Measurements from ENCODE around the gene NCOA7.

GRCh38 chr6:125857846-125858245 lies 67.1 kb downstream of the NCOA7 start:
- TF ChIP-seq, protein P1, sequence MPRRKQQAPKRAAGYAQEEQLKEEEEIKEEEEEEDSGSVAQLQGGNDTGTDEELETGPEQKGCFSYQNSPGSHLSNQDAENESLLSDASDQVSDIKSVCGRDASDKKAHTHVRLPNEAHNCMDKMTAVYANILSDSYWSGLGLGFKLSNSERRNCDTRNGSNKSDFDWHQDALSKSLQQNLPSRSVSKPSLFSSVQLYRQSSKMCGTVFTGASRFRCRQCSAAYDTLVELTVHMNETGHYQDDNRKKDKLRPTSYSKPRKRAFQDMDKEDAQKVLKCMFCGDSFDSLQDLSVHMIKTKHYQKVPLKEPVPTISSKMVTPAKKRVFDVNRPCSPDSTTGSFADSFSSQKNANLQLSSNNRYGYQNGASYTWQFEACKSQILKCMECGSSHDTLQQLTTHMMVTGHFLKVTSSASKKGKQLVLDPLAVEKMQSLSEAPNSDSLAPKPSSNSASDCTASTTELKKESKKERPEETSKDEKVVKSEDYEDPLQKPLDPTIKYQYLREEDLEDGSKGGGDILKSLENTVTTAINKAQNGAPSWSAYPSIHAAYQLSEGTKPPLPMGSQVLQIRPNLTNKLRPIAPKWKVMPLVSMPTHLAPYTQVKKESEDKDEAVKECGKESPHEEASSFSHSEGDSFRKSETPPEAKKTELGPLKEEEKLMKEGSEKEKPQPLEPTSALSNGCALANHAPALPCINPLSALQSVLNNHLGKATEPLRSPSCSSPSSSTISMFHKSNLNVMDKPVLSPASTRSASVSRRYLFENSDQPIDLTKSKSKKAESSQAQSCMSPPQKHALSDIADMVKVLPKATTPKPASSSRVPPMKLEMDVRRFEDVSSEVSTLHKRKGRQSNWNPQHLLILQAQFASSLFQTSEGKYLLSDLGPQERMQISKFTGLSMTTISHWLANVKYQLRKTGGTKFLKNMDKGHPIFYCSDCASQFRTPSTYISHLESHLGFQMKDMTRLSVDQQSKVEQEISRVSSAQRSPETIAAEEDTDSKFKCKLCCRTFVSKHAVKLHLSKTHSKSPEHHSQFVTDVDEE (CRISPR knock-in tag; IDR thresholded peaks at IDR 0.05) = no peak
- TF ChIP-seq CREB5 (CRISPR knock-in tag; IDR thresholded peaks at IDR 0.05; ENCODE audit: low read depth) (no peak), ARNTL (CRISPR knock-in tag; IDR thresholded peaks at IDR 0.05; ENCODE audit: borderline replicate concordance, low read depth) (no peak), RARB (CRISPR knock-in tag; IDR thresholded peaks at IDR 0.05) (no peak), ZFP3 (CRISPR knock-in tag; IDR thresholded peaks at IDR 0.05) (no peak), ZNF565 (CRISPR knock-in tag; conservative IDR thresholded peaks at IDR 0.05; ENCODE audit: low read depth) (no peak), ZFP30 (CRISPR knock-in tag; IDR thresholded peaks at IDR 0.05) (no peak), OSR1 (CRISPR knock-in tag; IDR thresholded peaks at IDR 0.05) (no peak), ISL1 (CRISPR knock-in tag; IDR thresholded peaks at IDR 0.05) (no peak)
- TF ChIP-seq, protein P2, sequence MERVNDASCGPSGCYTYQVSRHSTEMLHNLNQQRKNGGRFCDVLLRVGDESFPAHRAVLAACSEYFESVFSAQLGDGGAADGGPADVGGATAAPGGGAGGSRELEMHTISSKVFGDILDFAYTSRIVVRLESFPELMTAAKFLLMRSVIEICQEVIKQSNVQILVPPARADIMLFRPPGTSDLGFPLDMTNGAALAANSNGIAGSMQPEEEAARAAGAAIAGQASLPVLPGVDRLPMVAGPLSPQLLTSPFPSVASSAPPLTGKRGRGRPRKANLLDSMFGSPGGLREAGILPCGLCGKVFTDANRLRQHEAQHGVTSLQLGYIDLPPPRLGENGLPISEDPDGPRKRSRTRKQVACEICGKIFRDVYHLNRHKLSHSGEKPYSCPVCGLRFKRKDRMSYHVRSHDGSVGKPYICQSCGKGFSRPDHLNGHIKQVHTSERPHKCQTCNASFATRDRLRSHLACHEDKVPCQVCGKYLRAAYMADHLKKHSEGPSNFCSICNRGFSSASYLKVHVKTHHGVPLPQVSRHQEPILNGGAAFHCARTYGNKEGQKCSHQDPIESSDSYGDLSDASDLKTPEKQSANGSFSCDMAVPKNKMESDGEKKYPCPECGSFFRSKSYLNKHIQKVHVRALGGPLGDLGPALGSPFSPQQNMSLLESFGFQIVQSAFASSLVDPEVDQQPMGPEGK (CRISPR knock-in tag; IDR thresholded peaks at IDR 0.05; ENCODE audit: borderline replicate concordance) = no peak
